Lung (tissue), 12 donors: ENCODE measurements around the gene LMF1. TPM values are rescaled to one million over a fixed set of nuclear protein-coding genes. Genes with fewer than 3 reads are reported as not detected.

Experiments
- ATAC-seq: fragments of 200-7000 bp; cut with Tn5 transposase; one replicate; pipeline ENCODE4 v1.9.1; 2020; ENCODE audit warnings: moderate number of reproducible peaks; ENCODE audit not compliant: insufficient read depth, low FRiP score
- DNase-seq, 3 donors: peaks; one replicate each; pipeline ENCODE4 v3.0.0-alpha.2; 2013 to 2017
- H3K27ac ChIP-seq, 2 donors: one replicate each; pipeline ENCODE4 v1.5.1; 2013; ENCODE audit warnings: mild to moderate bottlenecking in 2 of 2, moderate library complexity in 2 of 2, control low read depth in 1 of 2, inconsistent platforms in 1 of 2, low read depth in 1 of 2, low read length in 1 of 2
- H3K27me3 ChIP-seq, 3 donors: one replicate each; pipeline ENCODE4 v1.5.1; 2013; ENCODE audit warnings: low read length in 2 of 3; ENCODE audit not compliant: control insufficient read depth in 3 of 3, insufficient read depth in 3 of 3
- H3K36me3 ChIP-seq, 4 donors: one replicate each; pipeline ENCODE4 v1.5.1; 2013; ENCODE audit warnings: low read length in 4 of 4, mild to moderate bottlenecking in 1 of 4, moderate library complexity in 1 of 4; ENCODE audit not compliant: control insufficient read depth in 4 of 4, insufficient read depth in 4 of 4
- H3K4me1 ChIP-seq, 5 donors: one replicate each; pipeline ENCODE4 v1.5.1; 2013; ENCODE audit warnings: low read length in 5 of 5, mild to moderate bottlenecking in 2 of 5, moderate library complexity in 1 of 5; ENCODE audit not compliant: control insufficient read depth in 5 of 5, insufficient read depth in 5 of 5
- H3K4me3 ChIP-seq: one replicate; pipeline ENCODE4 v1.5.1; 2013; ENCODE audit warnings: mild to moderate bottlenecking, control low read depth, moderate library complexity
- H3K9ac ChIP-seq, 2 donors: one replicate each; pipeline ENCODE4 v1.5.1; 2013; ENCODE audit warnings: low read length in 2 of 2, control low read depth in 1 of 2; ENCODE audit not compliant: insufficient read depth in 1 of 2
- H3K9me3 ChIP-seq, 4 donors: one replicate each; pipeline ENCODE4 v1.5.1; 2013; ENCODE audit warnings: low read length in 3 of 4, mild to moderate bottlenecking in 1 of 4, moderate library complexity in 1 of 4; ENCODE audit not compliant: control insufficient read depth in 4 of 4, insufficient read depth in 3 of 4
- CTCF ChIP-seq: IDR thresholded peaks from 2 replicates; pipeline ENCODE4 v1.5.1; 2012; ENCODE audit warnings: mild to moderate bottlenecking; ENCODE audit errors: control extremely low read depth, extremely low read depth
- WGBS, 2 donors: extraction: QIAGEN DNeasy Blood & Tissue Kit; methylation state at CpG; one replicate each; pipeline ENCODE4 v1.1.7; 2013; 5-methylcytosine and 5-hydroxymethylcytosine counted together
- polyA plus RNA-seq, 2 donors: library from polyadenylated mRNA; stranded (reverse); fragments of 200-250 nt; gene quantifications; one replicate each; pipeline ENCODE4 v1.2.1, GENCODE V29; 2013
- total RNA-seq, 2 donors: library from RNA; depleted of rRNA in 1 of 2; stranded (reverse); fragments of >200 nt in 1 of 2; gene quantifications; one replicate each; pipeline ENCODE4 v1.2.1, GENCODE V29; 2014 to 2021
- donor health status: control.
- donor health status: control.
- donor health status: Bipolar disorder and iron deficiency.
- donor health status: healthy.
- donor health status: DM: yes; HTN: yes; CAD: no.

The LMF1 gene
- total and polyA plus RNA-seq, 4 donors, result 9.1 to 23.7 (median 20.6) TPM

DNA sequence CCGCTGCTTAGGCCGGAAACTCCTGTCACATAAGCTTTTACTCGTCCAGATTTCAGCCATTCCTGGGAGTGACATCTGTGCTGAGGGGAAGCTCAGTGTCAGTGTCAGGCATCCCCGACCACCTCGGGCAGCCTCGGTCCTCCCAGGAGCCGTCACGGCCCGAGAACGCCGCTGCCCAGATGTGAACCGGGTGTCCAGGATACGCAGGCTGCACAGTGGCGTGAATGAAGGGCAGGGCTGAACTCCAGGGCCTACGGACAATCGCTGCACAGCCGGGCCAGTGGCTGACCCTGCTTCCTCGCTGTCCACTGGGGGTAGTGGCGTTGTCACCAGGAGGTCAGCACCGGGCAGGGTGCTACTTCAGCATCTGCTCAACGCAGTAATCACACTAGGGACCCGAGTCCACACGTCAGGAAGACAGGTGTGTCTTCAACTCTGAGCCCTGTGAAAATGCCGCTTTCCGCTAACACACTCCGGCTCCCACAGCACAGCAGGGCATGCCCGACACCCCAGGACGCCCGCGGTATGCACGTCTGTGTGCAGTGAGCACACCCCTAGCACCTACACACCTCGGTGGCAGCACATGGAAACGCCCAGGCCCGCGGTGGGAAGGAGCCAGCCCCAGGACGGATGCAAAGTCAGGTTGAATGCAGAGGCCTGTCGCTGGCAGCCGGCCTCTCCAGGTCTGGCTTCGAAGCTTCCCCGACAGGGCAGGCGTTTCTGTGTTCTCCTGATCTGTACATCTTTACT lies 3.1 kb downstream of the LMF1 start:
- DNase-seq (no peak), ATAC-seq (no peak)
- peaks cover 0 to 21% (median 7%) of the 10 kb centered on the region in 4 donors for H3K36me3 ChIP-seq
- no peak overlapping the region for H3K27ac ChIP-seq
- TF ChIP-seq CTCF, result no peak
- peaks cover 3 to 23% (median 19%) of the 10 kb centered on the region in 5 donors for H3K4me1 ChIP-seq
- H3K9me3 ChIP-seq, result peaks cover 0 to 5% (median 2%) of the 10 kb centered on the region in 4 donors
- 95 to 96% methylated on average over 41 of the region's 41 CpGs for WGBS, 2 donors
- no peaks in the 10 kb centered on the region for H3K27me3 ChIP-seq
- no peak overlapping the region for H3K4me3 ChIP-seq
- H3K9ac ChIP-seq, result no peak overlapping the region

- H3K9ac ChIP-seq, result no peak overlapping the region
- H3K27ac ChIP-seq, result no peak overlapping the region
- no peak overlapping the region for H3K4me3 ChIP-seq
- ATAC-seq (no peak), DNase-seq (no peak)
- 95 to 97% methylated on average over 20 of the region's 20 CpGs for WGBS, 2 donors
- no peaks in the 10 kb centered on the region for H3K27me3 ChIP-seq
- no peak for TF ChIP-seq CTCF
- H3K9me3 ChIP-seq, result peaks cover 0 to 5% (median 2%) of the 10 kb centered on the region in 4 donors
- peaks cover 0 to 21% (median 7%) of the 10 kb centered on the region in 4 donors for H3K36me3 ChIP-seq
- peaks cover 3 to 23% (median 19%) of the 10 kb centered on the region in 5 donors for H3K4me1 ChIP-seq
Observed at GRCh38 chr16:967077-967541, 3.7 kb downstream of the LMF1 start.

DNA sequence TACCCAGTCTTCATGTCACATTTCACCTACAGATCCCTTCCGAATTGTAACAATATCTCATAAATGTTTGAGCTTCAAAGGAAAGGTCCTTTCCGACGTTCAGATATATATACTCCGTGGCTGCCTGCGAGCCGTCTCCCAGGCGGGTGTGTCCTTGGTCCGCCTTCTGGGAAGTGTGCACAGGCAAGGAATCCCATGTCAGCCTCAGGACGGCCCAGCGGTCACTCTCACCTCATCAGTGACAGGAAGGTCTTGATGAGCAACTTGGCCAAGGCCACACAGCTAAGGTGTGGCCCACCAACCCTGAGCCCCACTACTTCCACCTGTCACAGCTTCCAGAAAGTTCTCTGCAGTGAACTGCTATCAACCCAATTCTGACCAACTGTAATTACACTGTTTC lies 4.3 kb downstream of the LMF1 start:
- DNase-seq (no peak), ATAC-seq (no peak)
- Histone ChIP-seq H3K4me1 (peaks cover 3 to 23% (median 19%) of the 10 kb centered on the region in 5 donors), H3K4me3 (no peak overlapping the region), H3K27me3 (no peaks in the 10 kb centered on the region), H3K9me3 (peaks cover 0 to 3% (median 2%) of the 10 kb centered on the region in 4 donors), H3K9ac (no peak overlapping the region), H3K27ac (no peak overlapping the region), H3K36me3 (peaks cover 0 to 21% (median 7%) of the 10 kb centered on the region in 4 donors)
- no peak for TF ChIP-seq CTCF
- WGBS, 2 donors, result 95 to 97% methylated on average over 10 of the region's 10 CpGs
